WI38 (cell line): ENCODE data around the gene WNT10A.
A peak's percentile ranks its signal among the peaks of the same experiment; 100 is the strongest.
"Not testable (repeated sequence)": the region's sequence is repeated elsewhere in the genome, so short reads cannot be mapped to it uniquely, and the experiment has no call there.

Experiments
- H3K4me3 ChIP-seq: 2 replicates; pipeline ENCODE4 v1.5.1; 2011; ENCODE audit warnings: low read depth, mild to moderate bottlenecking, control low read depth, low read length
- TF ChIP-seq, protein P1 (sequence below): IDR thresholded peaks from 2 replicates; pipeline ENCODE4 v1.5.1; 2012; ENCODE audit warnings: low read depth, mild to moderate bottlenecking, control low read depth, low read length

The WNT10A gene

DNA sequence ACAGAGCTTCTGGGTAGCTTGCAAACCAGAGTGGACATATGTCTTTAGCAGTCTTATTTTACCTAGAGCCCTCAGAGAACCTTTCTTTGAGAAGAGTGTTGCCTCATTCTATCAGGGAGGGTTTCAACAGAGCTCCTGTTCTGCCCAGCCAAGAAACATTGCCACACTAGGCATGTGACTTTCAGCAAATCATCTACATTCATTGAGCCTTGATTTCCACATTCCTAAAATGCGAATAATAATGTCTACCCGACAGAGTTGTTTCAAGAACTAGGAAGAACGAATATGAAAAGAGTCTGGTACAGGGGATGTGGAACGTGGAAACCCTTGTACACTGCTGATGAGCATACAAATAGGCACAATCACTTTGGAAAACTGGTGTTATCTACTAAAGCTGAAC is 41.2 kb upstream of the WNT10A start:
- TF ChIP-seq, protein P1, sequence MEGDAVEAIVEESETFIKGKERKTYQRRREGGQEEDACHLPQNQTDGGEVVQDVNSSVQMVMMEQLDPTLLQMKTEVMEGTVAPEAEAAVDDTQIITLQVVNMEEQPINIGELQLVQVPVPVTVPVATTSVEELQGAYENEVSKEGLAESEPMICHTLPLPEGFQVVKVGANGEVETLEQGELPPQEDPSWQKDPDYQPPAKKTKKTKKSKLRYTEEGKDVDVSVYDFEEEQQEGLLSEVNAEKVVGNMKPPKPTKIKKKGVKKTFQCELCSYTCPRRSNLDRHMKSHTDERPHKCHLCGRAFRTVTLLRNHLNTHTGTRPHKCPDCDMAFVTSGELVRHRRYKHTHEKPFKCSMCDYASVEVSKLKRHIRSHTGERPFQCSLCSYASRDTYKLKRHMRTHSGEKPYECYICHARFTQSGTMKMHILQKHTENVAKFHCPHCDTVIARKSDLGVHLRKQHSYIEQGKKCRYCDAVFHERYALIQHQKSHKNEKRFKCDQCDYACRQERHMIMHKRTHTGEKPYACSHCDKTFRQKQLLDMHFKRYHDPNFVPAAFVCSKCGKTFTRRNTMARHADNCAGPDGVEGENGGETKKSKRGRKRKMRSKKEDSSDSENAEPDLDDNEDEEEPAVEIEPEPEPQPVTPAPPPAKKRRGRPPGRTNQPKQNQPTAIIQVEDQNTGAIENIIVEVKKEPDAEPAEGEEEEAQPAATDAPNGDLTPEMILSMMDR: no peak
- H3K4me3 ChIP-seq: no peak overlapping the region

GRCh38 chr2:218839888-218840287 is 40.8 kb upstream of the WNT10A start:
- no peak overlapping the region for H3K4me3 ChIP-seq

GRCh38 chr2:218844334-218844733 is 36.3 kb upstream of the WNT10A start:
- not testable (repeated sequence) for H3K4me3 ChIP-seq

More at GRCh38 chr2:218839888-218840287, 40.8 kb upstream of the WNT10A start:
- TF ChIP-seq, protein P1: no peak

- not testable (repeated sequence) for H3K4me3 ChIP-seq
These were observed 33.7 kb upstream of the WNT10A start for GRCh38 chr2:218846963-218847362.

GRCh38 chr2:218849721-218850120 is 30.9 kb upstream of the WNT10A start:
- H3K4me3 ChIP-seq: no peak overlapping the region
- TF ChIP-seq, protein P1: no peak

- TF ChIP-seq, protein P1: no peak
- H3K4me3 ChIP-seq: no peak overlapping the region
These were observed 29.9 kb upstream of the WNT10A start for GRCh38 chr2:218850796-218851195.

GRCh38 chr2:218851286-218851685 is 29.4 kb upstream of the WNT10A start:
- H3K4me3 ChIP-seq: no peak overlapping the region
- TF ChIP-seq, protein P1: no peak

DNA sequence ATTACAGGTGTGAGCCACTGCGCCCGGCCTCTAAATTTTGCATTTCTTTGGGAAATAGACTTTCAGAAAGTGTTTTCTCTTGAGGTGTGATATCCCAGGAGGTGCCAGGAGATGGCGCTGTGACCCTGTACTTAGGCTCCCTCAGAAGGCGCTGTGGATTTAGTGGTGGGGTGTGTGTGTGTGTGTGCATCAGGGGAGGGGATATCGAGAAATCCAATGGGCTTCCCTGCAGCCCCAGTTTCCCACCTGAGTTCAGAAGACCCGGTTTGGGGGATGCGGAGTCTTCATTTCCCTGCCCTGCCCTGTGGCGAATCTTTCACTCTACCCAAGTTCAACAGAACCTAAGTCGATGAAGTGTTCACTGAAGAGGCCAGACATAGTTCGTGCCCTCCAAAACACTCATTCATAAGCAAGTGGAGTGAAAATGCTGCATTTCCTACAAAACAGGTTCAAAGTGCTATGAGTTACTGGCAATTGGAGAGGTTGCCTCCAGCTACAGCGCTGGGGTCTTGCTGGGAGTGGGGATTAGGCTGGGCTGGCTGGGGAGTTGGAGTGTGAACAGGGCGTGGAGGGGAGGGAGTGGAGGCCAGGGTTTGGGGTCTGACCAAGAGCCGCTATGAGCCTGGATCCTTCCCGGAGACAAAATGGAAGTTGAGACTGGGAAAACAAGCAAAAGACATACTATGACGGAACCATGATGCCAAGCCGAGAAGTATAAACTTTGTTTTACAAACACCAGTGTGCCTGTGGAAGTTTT is 27.6 kb upstream of the WNT10A start:
- TF ChIP-seq, protein P1: peak; percentile 78
- no peak overlapping the region for H3K4me3 ChIP-seq
